HepG2 (cell line): Measurements from ENCODE around the gene LIME1. TPM values are rescaled to one million over a fixed set of nuclear protein-coding genes. Genes with fewer than 3 reads are reported as not detected.

Experiments used
- BRCA1 ChIP-seq: sonication (generic); formaldehyde crosslinking; IDR thresholded peaks from 2 replicates; pipeline ENCODE4 v1.4.0; 2020; ENCODE audit warnings: missing genetic modification reagents
- CBFB ChIP-seq: sonication (generic); formaldehyde crosslinking; IDR thresholded peaks from 2 replicates; pipeline ENCODE4 v1.4.0; 2020; ENCODE audit warnings: missing genetic modification reagents
- GFI1 ChIP-seq: sonication (generic); formaldehyde crosslinking; IDR thresholded peaks from 2 replicates; pipeline ENCODE4 v1.5.0; 2020; ENCODE audit warnings: missing genetic modification reagents, mild to moderate bottlenecking, borderline replicate concordance
- SETDB1 ChIP-seq: sonication (generic); formaldehyde crosslinking; IDR thresholded peaks from 2 replicates; pipeline ENCODE4 v1.5.1; 2020; ENCODE audit warnings: missing genetic modification reagents, mild to moderate bottlenecking, borderline replicate concordance
- XRCC5 ChIP-seq: fragments of 200-400 bp; formaldehyde crosslinking; optimal IDR thresholded peaks from 2 replicates; pipeline ENCODE3; 2017; ENCODE audit warnings: mild to moderate bottlenecking, low read length
- ZBTB21 ChIP-seq: sonication (generic); formaldehyde crosslinking; IDR thresholded peaks from 2 replicates; pipeline ENCODE4 v1.4.0; 2020; ENCODE audit warnings: missing genetic modification reagents
- ZNF124 ChIP-seq: sonication (generic); formaldehyde crosslinking; IDR thresholded peaks from 2 replicates; pipeline ENCODE4 v1.4.0; 2020; ENCODE audit warnings: missing genetic modification reagents
- ZNF256 ChIP-seq: sonication (generic); formaldehyde crosslinking; conservative IDR thresholded peaks from 2 replicates; pipeline ENCODE4 v1.4.0; 2020; ENCODE audit warnings: missing genetic modification reagents
- ZNF83 ChIP-seq: sonication (generic); formaldehyde crosslinking; IDR thresholded peaks from 2 replicates; pipeline ENCODE4 v1.4.0; 2020; ENCODE audit warnings: missing genetic modification reagents, mild to moderate bottlenecking, borderline replicate concordance
- ZNF883 ChIP-seq: sonication (generic); formaldehyde crosslinking; IDR thresholded peaks from 2 replicates; pipeline ENCODE4 v1.5.1; 2020; ENCODE audit warnings: mild to moderate bottlenecking, missing genetic modification reagents; ENCODE audit errors: not compliant biosample characterization
- polyA plus RNA-seq, 8 experiments: library from polyadenylated mRNA; depleted of rRNA in 3 of 8; stranded (reverse) in 7 of 8; unstranded in 1 of 8; fragments of >200 nt; fragmentation: Illumina TruSeq in 4 of 8; extraction: Trizol in 4 of 8; gene quantifications; 2 replicates each; pipeline versions ENCODE4 v1.2.1 to v1.2.3, GENCODE V29; 2011 to 2016; ENCODE audit warnings: low read depth in 4 of 8, missing spikeins in 1 of 8, mixed read lengths in 1 of 8; ENCODE audit not compliant: insufficient read depth in 1 of 8
- total RNA-seq, 5 experiments: library from RNA; depleted of rRNA; stranded (reverse); fragments of >200 nt; fragmentation: Illumina TruSeq; extraction: Trizol; gene quantifications; 2 replicates each; pipeline ENCODE4 v1.2.3, GENCODE V29; 2016; ENCODE audit warnings: low read depth in 1 of 5
- TF ChIP-seq, protein P1 (sequence below): sonication (generic); formaldehyde crosslinking; IDR thresholded peaks from 2 replicates; pipeline ENCODE4 v1.4.0; 2020; ENCODE audit warnings: missing genetic modification reagents, borderline replicate concordance
- TF ChIP-seq, protein P2 (sequence below): sonication (generic); formaldehyde crosslinking; IDR thresholded peaks from 2 replicates; pipeline ENCODE4 v1.4.0; 2020; ENCODE audit warnings: missing genetic modification reagents
- TF ChIP-seq, protein P3 (sequence below): sonication (generic); formaldehyde crosslinking; IDR thresholded peaks from 2 replicates; pipeline ENCODE4 v1.4.0; 2020; ENCODE audit warnings: missing genetic modification reagents
- TF ChIP-seq, protein P4 (sequence below): sonication (generic); formaldehyde crosslinking; IDR thresholded peaks from 2 replicates; pipeline ENCODE4 v1.8.0; 2022; ENCODE audit warnings: mild to moderate bottlenecking, missing genetic modification reagents
- TF ChIP-seq, protein P5 (sequence below): sonication (generic); formaldehyde crosslinking; IDR thresholded peaks from 2 replicates; pipeline ENCODE4 v1.4.0; 2020; ENCODE audit warnings: missing genetic modification reagents, borderline replicate concordance

Gene LIME1
- total and polyA plus RNA-seq, 2 of the 13 experiments (the other 11 are each of a cell fraction or from before 2014, with no cell fraction given): 13.0 to 61.5 TPM

DNA sequence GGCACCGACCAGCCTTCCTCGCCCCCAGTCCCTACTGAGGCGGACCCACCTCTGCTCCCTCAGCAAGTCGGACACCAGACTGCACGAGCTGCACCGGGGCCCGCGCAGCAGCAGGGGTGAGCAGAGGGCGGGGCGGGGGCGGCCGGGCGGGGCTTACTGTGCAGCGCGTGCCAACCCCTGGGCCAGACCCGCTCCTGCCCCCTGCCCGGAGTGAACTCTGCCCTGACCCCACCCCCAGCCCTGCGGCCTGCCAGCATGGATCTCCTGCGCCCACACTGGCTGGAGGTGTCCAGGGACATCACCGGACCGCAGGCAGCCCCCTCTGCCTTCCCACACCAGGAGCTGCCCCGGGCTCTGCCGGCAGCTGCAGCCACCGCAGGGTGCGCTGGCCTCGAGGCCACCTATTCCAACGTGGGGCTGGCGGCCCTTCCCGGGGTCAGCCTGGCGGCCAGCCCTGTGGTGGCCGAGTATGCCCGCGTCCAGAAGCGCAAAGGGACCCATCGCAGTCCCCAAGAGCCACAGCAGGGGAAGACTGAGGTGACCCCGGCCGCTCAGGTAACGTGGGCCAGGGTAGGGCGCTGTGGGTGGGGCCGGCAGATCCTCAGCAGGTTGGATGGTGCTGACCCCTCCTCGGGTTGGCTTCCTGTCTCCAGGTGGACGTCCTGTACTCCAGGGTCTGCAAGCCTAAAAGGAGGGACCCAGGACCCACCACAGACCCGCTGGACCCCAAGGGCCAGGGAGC lies 1.7 kb downstream of the LIME1 start (continued):
- TF ChIP-seq, protein P1, sequence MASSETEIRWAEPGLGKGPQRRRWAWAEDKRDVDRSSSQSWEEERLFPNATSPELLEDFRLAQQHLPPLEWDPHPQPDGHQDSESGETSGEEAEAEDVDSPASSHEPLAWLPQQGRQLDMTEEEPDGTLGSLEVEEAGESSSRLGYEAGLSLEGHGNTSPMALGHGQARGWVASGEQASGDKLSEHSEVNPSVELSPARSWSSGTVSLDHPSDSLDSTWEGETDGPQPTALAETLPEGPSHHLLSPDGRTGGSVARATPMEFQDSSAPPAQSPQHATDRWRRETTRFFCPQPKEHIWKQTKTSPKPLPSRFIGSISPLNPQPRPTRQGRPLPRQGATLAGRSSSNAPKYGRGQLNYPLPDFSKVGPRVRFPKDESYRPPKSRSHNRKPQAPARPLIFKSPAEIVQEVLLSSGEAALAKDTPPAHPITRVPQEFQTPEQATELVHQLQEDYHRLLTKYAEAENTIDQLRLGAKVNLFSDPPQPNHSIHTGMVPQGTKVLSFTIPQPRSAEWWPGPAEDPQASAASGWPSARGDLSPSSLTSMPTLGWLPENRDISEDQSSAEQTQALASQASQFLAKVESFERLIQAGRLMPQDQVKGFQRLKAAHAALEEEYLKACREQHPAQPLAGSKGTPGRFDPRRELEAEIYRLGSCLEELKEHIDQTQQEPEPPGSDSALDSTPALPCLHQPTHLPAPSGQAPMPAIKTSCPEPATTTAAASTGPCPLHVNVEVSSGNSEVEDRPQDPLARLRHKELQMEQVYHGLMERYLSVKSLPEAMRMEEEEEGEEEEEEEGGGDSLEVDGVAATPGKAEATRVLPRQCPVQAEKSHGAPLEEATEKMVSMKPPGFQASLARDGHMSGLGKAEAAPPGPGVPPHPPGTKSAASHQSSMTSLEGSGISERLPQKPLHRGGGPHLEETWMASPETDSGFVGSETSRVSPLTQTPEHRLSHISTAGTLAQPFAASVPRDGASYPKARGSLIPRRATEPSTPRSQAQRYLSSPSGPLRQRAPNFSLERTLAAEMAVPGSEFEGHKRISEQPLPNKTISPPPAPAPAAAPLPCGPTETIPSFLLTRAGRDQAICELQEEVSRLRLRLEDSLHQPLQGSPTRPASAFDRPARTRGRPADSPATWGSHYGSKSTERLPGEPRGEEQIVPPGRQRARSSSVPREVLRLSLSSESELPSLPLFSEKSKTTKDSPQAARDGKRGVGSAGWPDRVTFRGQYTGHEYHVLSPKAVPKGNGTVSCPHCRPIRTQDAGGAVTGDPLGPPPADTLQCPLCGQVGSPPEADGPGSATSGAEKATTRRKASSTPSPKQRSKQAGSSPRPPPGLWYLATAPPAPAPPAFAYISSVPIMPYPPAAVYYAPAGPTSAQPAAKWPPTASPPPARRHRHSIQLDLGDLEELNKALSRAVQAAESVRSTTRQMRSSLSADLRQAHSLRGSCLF: 0 out of 2 replicates have a peak, but pooled peaks have one; percentile 57
- TF ChIP-seq, protein P2, sequence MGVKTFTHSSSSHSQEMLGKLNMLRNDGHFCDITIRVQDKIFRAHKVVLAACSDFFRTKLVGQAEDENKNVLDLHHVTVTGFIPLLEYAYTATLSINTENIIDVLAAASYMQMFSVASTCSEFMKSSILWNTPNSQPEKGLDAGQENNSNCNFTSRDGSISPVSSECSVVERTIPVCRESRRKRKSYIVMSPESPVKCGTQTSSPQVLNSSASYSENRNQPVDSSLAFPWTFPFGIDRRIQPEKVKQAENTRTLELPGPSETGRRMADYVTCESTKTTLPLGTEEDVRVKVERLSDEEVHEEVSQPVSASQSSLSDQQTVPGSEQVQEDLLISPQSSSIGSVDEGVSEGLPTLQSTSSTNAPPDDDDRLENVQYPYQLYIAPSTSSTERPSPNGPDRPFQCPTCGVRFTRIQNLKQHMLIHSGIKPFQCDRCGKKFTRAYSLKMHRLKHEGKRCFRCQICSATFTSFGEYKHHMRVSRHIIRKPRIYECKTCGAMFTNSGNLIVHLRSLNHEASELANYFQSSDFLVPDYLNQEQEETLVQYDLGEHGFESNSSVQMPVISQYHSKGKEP (CRISPR knock-in tag): no peak; the same call in 1 of the 2 replicates
- TF ChIP-seq, protein P3, sequence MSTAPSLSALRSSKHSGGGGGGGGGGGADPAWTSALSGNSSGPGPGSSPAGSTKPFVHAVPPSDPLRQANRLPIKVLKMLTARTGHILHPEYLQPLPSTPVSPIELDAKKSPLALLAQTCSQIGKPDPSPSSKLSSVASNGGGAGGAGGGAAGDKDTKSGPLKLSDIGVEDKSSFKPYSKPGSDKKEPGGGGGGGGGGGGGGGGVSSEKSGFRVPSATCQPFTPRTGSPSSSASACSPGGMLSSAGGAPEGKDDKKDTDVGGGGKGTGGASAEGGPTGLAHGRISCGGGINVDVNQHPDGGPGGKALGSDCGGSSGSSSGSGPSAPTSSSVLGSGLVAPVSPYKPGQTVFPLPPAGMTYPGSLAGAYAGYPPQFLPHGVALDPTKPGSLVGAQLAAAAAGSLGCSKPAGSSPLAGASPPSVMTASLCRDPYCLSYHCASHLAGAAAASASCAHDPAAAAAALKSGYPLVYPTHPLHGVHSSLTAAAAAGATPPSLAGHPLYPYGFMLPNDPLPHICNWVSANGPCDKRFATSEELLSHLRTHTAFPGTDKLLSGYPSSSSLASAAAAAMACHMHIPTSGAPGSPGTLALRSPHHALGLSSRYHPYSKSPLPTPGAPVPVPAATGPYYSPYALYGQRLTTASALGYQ (CRISPR knock-in tag): no peak; the same call in 1 of the 2 replicates
- TF ChIP-seq ZNF256: peak; percentile 57; the same call in 1 of the 2 replicates
- no peak for TF ChIP-seq ZNF124
- TF ChIP-seq, protein P4, sequence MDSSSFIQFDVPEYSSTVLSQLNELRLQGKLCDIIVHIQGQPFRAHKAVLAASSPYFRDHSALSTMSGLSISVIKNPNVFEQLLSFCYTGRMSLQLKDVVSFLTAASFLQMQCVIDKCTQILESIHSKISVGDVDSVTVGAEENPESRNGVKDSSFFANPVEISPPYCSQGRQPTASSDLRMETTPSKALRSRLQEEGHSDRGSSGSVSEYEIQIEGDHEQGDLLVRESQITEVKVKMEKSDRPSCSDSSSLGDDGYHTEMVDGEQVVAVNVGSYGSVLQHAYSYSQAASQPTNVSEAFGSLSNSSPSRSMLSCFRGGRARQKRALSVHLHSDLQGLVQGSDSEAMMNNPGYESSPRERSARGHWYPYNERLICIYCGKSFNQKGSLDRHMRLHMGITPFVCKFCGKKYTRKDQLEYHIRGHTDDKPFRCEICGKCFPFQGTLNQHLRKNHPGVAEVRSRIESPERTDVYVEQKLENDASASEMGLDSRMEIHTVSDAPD (CRISPR knock-in tag): peak; percentile 87
- TF ChIP-seq SETDB1 (CRISPR knock-in tag): no peak
- peak; percentile 81; the same call in 1 of the 2 replicates for TF ChIP-seq BRCA1
- no peak; the same call in 1 of the 2 replicates for TF ChIP-seq ZBTB21 (CRISPR knock-in tag)
- TF ChIP-seq GFI1 (CRISPR knock-in tag): peak; percentile 76; the same call in 1 of the 2 replicates
- peak; percentile 88; the same call in 1 of the 2 replicates for TF ChIP-seq ZNF83
- TF ChIP-seq ZNF883 (CRISPR knock-in tag): peak; percentile 93
- TF ChIP-seq, protein P5, sequence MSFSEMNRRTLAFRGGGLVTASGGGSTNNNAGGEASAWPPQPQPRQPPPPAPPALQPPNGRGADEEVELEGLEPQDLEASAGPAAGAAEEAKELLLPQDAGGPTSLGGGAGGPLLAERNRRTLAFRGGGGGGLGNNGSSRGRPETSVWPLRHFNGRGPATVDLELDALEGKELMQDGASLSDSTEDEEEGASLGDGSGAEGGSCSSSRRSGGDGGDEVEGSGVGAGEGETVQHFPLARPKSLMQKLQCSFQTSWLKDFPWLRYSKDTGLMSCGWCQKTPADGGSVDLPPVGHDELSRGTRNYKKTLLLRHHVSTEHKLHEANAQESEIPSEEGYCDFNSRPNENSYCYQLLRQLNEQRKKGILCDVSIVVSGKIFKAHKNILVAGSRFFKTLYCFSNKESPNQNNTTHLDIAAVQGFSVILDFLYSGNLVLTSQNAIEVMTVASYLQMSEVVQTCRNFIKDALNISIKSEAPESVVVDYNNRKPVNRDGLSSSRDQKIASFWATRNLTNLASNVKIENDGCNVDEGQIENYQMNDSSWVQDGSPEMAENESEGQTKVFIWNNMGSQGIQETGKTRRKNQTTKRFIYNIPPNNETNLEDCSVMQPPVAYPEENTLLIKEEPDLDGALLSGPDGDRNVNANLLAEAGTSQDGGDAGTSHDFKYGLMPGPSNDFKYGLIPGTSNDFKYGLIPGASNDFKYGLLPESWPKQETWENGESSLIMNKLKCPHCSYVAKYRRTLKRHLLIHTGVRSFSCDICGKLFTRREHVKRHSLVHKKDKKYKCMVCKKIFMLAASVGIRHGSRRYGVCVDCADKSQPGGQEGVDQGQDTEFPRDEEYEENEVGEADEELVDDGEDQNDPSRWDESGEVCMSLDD (CRISPR knock-in tag): peak; percentile 88
- peak; percentile 33 for TF ChIP-seq XRCC5
- TF ChIP-seq CBFB (CRISPR knock-in tag): peak; percentile 95
